Choroid plexus epithelial cell (primary cell): ENCODE measurements around the gene CENPQ.

ENCODE experiments used
- DNase-seq: peaks from one replicate; pipeline ENCODE4 v3.0.0-alpha.2; 2010; ENCODE audit warnings: low read depth
- H3K4me3 ChIP-seq: 2 replicates; pipeline ENCODE4 v1.5.1; 2011; ENCODE audit warnings: low read depth, mild to moderate bottlenecking, control low read depth, low read length, moderate library complexity
- CTCF ChIP-seq: conservative IDR thresholded peaks from 2 replicates; pipeline ENCODE4 v1.5.1; 2011; ENCODE audit warnings: low read depth, mild to moderate bottlenecking, control low read depth, inconsistent platforms, low read length, moderate library complexity

The CENPQ gene

DNA sequence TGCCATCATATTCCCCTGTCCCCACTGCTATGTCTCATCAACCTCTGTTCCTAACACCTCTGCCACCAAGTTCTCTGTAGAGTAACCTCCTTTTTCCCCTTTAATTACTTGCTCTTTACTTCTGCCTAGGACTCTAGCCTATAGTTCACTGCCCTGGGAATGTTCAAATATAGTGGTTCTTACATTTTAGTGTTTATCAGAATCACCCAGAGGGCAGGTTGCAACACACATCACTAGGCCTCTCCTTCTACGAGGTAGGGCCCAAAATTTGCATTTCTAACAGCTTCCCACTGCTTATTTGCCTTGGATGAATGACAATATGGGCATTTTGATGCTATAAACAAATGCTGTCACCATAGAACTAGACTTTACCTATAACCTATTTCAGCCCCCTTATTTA, 64.2 kb downstream of the CENPQ start:
- H3K4me3 ChIP-seq: no peak overlapping the region
- TF ChIP-seq CTCF: no peak
- no peak for DNase-seq

GRCh38 chr6:49528571-49528970, 65.4 kb downstream of the CENPQ start:
- H3K4me3 ChIP-seq: no peak overlapping the region
- no peak for DNase-seq
- TF ChIP-seq CTCF: no peak

DNA sequence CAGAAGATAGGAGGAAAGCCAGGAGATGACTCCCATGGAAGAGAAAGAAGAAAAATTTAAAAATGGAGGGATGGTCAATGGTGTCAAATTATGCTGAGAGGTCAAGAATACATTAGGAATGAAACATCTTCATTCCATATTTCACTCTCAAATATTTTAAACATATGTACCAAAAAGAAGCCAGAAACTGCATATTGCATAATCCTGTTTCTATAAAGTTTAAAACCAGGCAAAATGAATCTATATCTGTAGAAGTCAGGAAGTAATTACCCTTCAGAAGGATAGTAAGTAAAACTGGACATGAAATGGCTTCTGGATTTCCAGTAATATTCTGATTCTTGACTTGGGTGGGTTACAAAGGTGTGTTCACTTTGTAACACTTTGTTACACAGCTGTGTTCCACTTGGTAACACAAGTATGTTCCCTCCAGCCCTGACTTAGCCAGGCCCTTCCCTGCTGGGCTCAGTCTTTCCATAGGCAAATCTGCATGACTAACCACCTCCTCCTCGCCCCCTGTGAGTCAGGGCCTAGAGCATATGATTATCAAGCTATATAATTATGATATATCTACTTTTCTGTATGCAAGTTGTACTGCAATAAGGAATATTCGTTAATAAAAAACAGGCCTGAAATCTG, 67.1 kb downstream of the CENPQ start:
- no peak overlapping the region for H3K4me3 ChIP-seq
- TF ChIP-seq CTCF: no peak
- DNase-seq: no peak

DNA sequence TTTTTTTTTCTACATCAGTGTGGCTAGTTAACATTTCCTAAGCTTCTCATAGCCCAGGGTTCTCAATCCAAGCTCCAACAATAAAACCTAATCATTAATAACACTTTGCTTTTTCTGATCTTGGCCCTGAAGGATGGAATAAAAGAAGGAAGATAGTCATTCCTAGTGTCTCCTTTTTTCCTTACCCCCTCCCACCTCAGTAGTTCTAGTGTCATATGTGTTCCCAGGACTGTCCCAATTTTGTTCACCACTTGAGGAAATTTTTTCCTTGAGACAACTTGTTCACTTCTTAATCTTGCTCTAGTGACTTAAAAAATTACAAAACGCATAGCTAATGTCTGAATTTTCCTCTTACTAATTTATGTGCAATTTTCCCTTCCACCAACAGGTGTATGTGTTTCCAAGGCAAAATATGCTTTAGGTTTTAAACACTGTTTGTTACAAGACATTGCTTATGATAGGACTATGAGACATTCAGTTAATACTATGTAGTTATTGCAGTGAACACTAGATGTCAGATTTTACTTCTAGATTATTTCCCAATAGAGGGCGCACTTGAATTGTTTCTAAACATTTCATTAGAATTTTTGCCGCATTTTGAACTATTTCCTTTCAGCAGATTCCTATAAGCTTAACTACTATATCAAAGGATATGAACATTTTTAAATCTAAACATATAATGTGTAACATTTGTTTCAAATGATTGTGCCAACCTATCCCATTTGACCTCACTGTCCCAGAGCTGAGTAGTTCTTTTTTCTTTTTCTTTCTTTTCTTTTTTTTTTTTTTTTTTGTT, 68.8 kb downstream of the CENPQ start:
- DNase-seq: peak; percentile 84
- peak overlapping the region; percentile 31 for H3K4me3 ChIP-seq
- TF ChIP-seq CTCF: peak; percentile 66

- no peak for TF ChIP-seq CTCF
- no peak overlapping the region for H3K4me3 ChIP-seq
- no peak for DNase-seq
Measured at GRCh38 chr6:49535795-49536194, 72.6 kb downstream of the CENPQ start.

GRCh38 chr6:49539102-49539501, 75.9 kb downstream of the CENPQ start:
- H3K4me3 ChIP-seq: no peak overlapping the region
- no peak for DNase-seq
- no peak for TF ChIP-seq CTCF

DNA sequence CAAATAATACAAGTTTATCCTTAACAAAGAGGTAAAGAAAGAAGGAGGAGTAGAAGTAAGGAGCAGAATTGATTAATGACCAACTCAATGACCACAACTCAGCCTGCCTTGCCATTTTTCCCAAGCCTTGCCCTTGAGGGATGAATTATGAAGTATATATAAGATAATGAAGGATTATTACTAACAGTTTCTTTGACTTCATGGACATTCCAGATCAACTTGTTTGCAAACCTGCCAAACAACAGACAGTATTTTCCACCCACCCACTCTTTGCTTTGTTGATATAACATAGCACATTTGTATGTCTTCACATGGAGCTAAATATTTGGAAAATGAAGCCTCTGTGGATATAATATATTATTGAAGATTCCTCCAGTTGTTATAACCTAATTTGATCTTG, 77.4 kb downstream of the CENPQ start:
- TF ChIP-seq CTCF: no peak
- no peak overlapping the region for H3K4me3 ChIP-seq
- no peak for DNase-seq
